Psoas muscle (tissue), 8 donors: ENCODE measurements around the gene SYTL5. TPM values are rescaled to one million over a fixed set of nuclear protein-coding genes. Genes with fewer than 3 reads are reported as not detected.

Experiments
- ATAC-seq, 4 donors: fragments of 200-7000 bp; cut with Tn5 transposase; one replicate each; pipeline ENCODE4 v1.9.1; 2020; ENCODE audit warnings: moderate library complexity in 3 of 4, mild to moderate bottlenecking in 2 of 4
- DNase-seq, 2 donors: peaks; one replicate each; pipeline ENCODE4 v3.0.0-alpha.2; 2020
- H3K27ac ChIP-seq: fragments of 200-600 bp; one replicate; pipeline ENCODE4 v1.8.0; 2022
- H3K27me3 ChIP-seq, 3 donors: fragments of 200-600 bp in 1 of 3; one replicate each; pipeline versions ENCODE4 v1.6.1 to v1.8.0; 2013 to 2022; ENCODE audit warnings: low read length in 2 of 3, mild to moderate bottlenecking in 2 of 3, moderate library complexity in 1 of 3; ENCODE audit not compliant: insufficient read depth in 3 of 3
- H3K36me3 ChIP-seq, 2 donors: fragments of 200-600 bp in 1 of 2; one replicate each; pipeline versions ENCODE4 v1.6.1 to v1.8.0; 2013 to 2022; ENCODE audit warnings: low read depth in 1 of 2, mild to moderate bottlenecking in 1 of 2, moderate library complexity in 1 of 2; ENCODE audit not compliant: insufficient read depth in 1 of 2
- H3K4me1 ChIP-seq: fragments of 200-600 bp; one replicate; pipeline ENCODE4 v1.8.0; 2022
- H3K4me3 ChIP-seq: fragments of 200-600 bp; one replicate; pipeline ENCODE4 v1.8.0; 2022; ENCODE audit warnings: mild to moderate bottlenecking
- H3K9me3 ChIP-seq: fragments of 200-600 bp; one replicate; pipeline ENCODE4 v1.8.0; 2022
- CTCF ChIP-seq: fragments of 200-600 bp; IDR thresholded peaks from one replicate; pipeline ENCODE4 v1.8.0; 2022; ENCODE audit warnings: antibody characterized with exemption
- WGBS, 3 donors: extraction: QIAGEN DNeasy Blood & Tissue Kit; methylation state at CpG; one replicate each; pipeline versions ENCODE4 v1.1.6 to v1.1.7; 2013; 5-methylcytosine and 5-hydroxymethylcytosine counted together
- intact Hi-C, 2 donors: fragments of 100-400 bp; cut with DNase I; formaldehyde crosslinking; loops; one replicate each; pipeline versions ENCODE4 v1.11.0 to v1.14.2; 2022
- polyA plus RNA-seq, 3 donors: library from polyadenylated mRNA; stranded (reverse); fragments of 200-250 nt; gene quantifications; one replicate each; pipeline ENCODE4 v1.2.3, GENCODE V29; 2013
- total RNA-seq, 4 donors: library from RNA; stranded (reverse); fragmentation: NEBNext Ultra II Directional in 2 of 4; extraction: Animal tissue kit (Norgen Biotek cat#: 25700) in 2 of 4; gene quantifications; one replicate each; pipeline versions ENCODE4 v1.2.1 to v1.2.4, GENCODE V29; 2021 to 2023
- donor health status: healthy with polysubstance abuse.
- donor health status: DM: no; HTN: no; CAD: no; lungs with moderate emphysema.
- donor health status: Bipolar disorder and iron deficiency.
- donor health status: healthy.
- donor health status: DM: yes; HTN: yes; CAD: no.
- donor health status: DM: no; HTN: no; CAD: no.
- donor health status: DM: no; HTN: no; CAD: no.
- donor health status: DM: yes; HTN: yes; CAD: no.

The SYTL5 gene
- total and polyA plus RNA-seq, 7 donors: 0.01 TPM; not detected in 6

DNA sequence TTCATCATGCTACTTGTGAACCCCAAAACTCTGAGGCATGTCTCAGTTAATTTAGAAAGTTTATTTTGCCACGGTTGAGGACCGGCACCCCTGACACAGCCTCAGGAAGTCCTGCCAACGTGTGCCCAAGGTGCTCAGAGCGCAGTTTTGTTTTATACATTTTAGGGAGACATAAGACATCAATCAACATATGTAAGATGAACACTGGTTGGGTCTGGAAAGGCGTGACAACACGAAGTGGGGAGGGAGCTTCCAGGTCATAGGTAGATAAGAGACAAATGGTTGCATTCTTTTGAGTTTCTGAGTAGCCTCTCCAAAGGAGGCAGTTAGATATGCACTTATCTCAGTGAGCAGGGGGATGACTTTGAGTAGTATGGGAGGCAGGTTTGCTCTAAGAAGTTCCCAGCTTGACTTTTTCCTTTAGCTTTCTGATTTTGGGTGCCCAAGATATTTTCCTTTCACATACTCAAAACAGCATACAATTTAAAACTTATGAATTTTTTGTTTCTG is 98.9 kb downstream of the SYTL5 start:
- Histone ChIP-seq H3K27ac (no peak overlapping the region), H3K4me1 (no peaks in the 10 kb centered on the region), H3K9me3 (no peaks in the 10 kb centered on the region), H3K36me3 (no peaks in the 10 kb centered on the region), H3K27me3 (peaks cover 0 to 22% (median 0%) of the 10 kb centered on the region in 3 donors), H3K4me3 (no peak overlapping the region)
- TF ChIP-seq CTCF: no peak
- intact Hi-C loops: no loop called here
- DNase-seq (no peak), ATAC-seq (no peak)
- WGBS, 3 donors: 70 to 94% (median 93%) methylated on average over 6 of the region's 6 CpGs

DNA sequence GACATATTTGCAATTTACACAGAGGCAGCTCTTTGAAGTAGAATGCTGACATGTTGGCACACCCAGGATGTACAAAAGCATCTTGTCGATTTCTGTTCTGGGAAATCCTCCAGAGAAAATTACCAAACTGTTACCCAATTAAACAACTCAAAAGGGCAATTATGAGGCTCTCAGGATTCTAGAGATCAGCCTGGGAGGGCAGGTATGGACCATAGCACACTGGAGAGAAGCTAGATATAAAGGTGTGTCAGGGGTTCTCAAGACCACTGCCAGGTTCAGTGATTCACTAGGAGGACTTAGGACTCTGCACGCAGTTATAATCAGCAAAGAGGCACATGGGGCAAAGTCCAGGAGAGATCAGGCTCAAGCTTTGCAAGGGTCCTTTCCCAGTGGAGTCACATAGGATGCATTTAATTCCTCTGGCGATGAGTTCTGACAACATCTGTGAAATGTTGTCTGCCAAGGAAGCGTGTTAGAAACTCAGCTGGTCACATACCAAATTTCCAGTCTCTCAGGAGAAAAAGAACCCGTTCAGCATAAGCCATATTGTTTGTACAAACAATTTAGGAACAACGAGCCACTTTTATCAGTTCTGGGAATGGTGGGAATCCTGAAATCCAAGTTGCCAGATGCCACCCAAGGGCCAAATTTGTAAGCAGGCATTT is 100.8 kb downstream of the SYTL5 start:
- Histone ChIP-seq H3K27ac (no peak overlapping the region), H3K4me3 (no peak overlapping the region), H3K4me1 (no peaks in the 10 kb centered on the region), H3K27me3 (peaks cover 0 to 22% (median 0%) of the 10 kb centered on the region in 3 donors), H3K9me3 (no peaks in the 10 kb centered on the region), H3K36me3 (no peaks in the 10 kb centered on the region)
- intact Hi-C loops: no loop called here
- ATAC-seq (no peak), DNase-seq (no peak)
- WGBS, 3 donors: 15 to 20% (median 18%) methylated on average over 6 of the region's 6 CpGs
- no peak for TF ChIP-seq CTCF

DNA sequence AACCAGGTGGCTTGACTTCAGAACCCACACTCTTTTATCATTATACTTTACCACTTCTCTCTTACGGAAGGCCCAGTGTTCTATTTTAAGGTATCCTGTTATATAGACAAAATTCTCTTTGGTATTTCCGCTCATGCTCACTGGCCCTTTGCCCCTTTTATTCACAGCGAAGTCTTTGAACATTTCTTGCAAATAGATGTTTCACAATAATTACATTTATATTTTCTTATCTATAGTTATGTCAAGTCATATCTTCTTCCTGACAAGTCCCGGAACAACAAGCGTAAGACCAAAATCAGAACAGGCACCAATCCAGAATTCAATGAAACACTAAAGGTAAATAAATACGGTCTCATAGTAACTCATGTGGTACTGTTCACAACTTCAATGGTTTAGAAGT is 102.0 kb downstream of the SYTL5 start:
- DNase-seq (no peak), ATAC-seq (no peak)
- intact Hi-C loops: no loop called here
- TF ChIP-seq CTCF: no peak
- H3K4me3 ChIP-seq: no peak overlapping the region
- H3K27ac ChIP-seq: no peak overlapping the region
- H3K9me3 ChIP-seq: no peaks in the 10 kb centered on the region
- peaks cover 0 to 11% (median 0%) of the 10 kb centered on the region in 3 donors for H3K27me3 ChIP-seq
- H3K36me3 ChIP-seq: no peaks in the 10 kb centered on the region
- 80 to 83% (median 82%) methylated on average over 6 of the region's 6 CpGs for WGBS, 3 donors
- H3K4me1 ChIP-seq: no peaks in the 10 kb centered on the region

GRCh38 chrX:38109042-38109898 is 102.9 kb downstream of the SYTL5 start:
- WGBS, 3 donors: 76 to 96% (median 91%) methylated on average over 4 of the region's 4 CpGs
- ATAC-seq: no peak

More at GRCh38 chrX:38109042-38109898, 102.9 kb downstream of the SYTL5 start:
- no peaks in the 10 kb centered on the region for H3K9me3 ChIP-seq
- no peak for DNase-seq
- H3K36me3 ChIP-seq: no peaks in the 10 kb centered on the region
- H3K27ac ChIP-seq: no peak overlapping the region
- peaks cover 0 to 19% (median 0%) of the 10 kb centered on the region in 3 donors for H3K27me3 ChIP-seq
- TF ChIP-seq CTCF: no peak
- H3K4me1 ChIP-seq: no peaks in the 10 kb centered on the region
- no peak overlapping the region for H3K4me3 ChIP-seq
- intact Hi-C loops: no loop called here
